SH-SY5Y (cell line): Measurements from ENCODE around the gene RBM19.

Source experiments
- GATA2 ChIP-seq: IDR thresholded peaks from 2 replicates; pipeline ENCODE4 v1.6.1; 2011; ENCODE audit warnings: mild to moderate bottlenecking, low read depth, low read length
- GATA3 ChIP-seq: IDR thresholded peaks from 2 replicates; pipeline ENCODE4 v1.6.1; 2011; ENCODE audit warnings: low read depth, mild to moderate bottlenecking, low read length, moderate library complexity

- TF ChIP-seq GATA2 (no peak), GATA3 (no peak)
Measured at GRCh38 chr12:113768850-113769249, 197.3 kb downstream of the RBM19 start.
